SK-N-MC (cell line): ENCODE data around the gene GABPB1.

Experiments
- EZH2 ChIP-seq: fragments of 200-600 bp; sonication (generic); IDR thresholded peaks from one replicate; pipeline ENCODE4 v1.6.1; 2017; ENCODE audit warnings: antibody characterized with exemption
- FOXP2 ChIP-seq: optimal IDR thresholded peaks from 2 replicates; pipeline ENCODE3; 2011; ENCODE audit warnings: mild to moderate bottlenecking, moderate library complexity; ENCODE audit not compliant: insufficient read depth; ENCODE audit errors: extremely low read length, control extremely low read depth
- POLR2AphosphoS5 ChIP-seq: IDR thresholded peaks from 2 replicates; pipeline ENCODE4 v1.6.1; 2012; ENCODE audit warnings: mild to moderate bottlenecking, low read depth, low read length, borderline replicate concordance

- TF ChIP-seq POLR2AphosphoS5, result no peak
- TF ChIP-seq EZH2, result no peak
- no peak for TF ChIP-seq FOXP2
These were observed 125.7 kb downstream of the GABPB1 start for GRCh38 chr15:50229336-50229735.
